ENCODE data around the gene RTN3.

DNA sequence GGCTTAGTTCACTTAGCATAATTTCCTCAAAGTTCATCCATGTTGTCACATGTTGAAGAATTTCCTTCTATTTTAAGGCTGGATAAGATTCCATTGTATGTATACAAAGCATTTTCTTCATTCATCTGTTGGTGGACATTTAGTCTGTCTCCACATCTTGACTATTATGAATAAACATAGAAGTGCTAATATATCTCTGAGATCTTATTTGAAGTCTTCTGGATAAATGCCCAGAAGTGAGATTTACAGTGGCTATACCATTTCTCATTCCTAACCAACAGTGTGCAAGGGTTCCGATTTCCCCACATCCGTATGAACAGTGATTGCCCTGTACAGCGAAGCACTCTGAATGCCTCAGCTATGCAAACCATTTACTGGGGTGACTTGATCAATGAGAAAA is 93.9 kb downstream of the RTN3 start:
- TF ChIP-seq, protein P1, sequence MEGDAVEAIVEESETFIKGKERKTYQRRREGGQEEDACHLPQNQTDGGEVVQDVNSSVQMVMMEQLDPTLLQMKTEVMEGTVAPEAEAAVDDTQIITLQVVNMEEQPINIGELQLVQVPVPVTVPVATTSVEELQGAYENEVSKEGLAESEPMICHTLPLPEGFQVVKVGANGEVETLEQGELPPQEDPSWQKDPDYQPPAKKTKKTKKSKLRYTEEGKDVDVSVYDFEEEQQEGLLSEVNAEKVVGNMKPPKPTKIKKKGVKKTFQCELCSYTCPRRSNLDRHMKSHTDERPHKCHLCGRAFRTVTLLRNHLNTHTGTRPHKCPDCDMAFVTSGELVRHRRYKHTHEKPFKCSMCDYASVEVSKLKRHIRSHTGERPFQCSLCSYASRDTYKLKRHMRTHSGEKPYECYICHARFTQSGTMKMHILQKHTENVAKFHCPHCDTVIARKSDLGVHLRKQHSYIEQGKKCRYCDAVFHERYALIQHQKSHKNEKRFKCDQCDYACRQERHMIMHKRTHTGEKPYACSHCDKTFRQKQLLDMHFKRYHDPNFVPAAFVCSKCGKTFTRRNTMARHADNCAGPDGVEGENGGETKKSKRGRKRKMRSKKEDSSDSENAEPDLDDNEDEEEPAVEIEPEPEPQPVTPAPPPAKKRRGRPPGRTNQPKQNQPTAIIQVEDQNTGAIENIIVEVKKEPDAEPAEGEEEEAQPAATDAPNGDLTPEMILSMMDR (conservative IDR thresholded peaks at IDR 0.05; ENCODE audit: low read depth, low read length), result no peak
- TF ChIP-seq EZH2 (IDR thresholded peaks at IDR 0.05; ENCODE audit: borderline replicate concordance, low read depth, low read length, poor library complexity, severe bottlenecking), result no peak
